Measurements from ENCODE around the gene NUB1.

The NUB1 gene

DNA sequence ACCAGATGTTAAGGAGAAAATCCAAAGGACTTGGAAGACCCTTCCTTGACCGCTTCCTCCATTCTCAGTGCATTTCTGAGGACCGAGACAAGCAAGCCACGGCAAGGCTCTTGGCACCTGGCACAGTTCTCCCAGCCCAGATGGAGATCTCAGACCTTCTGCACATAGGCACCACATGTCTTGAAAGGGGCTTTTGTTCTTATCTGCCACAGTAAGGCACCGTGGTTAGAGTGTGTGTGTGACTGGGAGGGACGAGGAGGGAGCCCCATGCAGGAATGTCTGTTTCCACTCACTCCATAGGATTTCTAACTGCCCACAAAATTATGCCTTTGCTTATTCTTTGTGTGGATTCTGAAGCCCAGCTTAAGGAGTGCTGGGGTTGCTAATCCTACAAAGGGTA is 78.5 kb downstream of the NUB1 start:
- H3K9me3 ChIP-seq (ENCODE audit: control insufficient read depth, low read length), result no peaks in the 10 kb centered on the region
- H3K4me3 ChIP-seq (ENCODE audit: insufficient read depth, low read depth, low read length), result no peak overlapping the region

GRCh38 chr7:151422212-151422611 is 80.6 kb downstream of the NUB1 start:
- H3K27ac ChIP-seq (ENCODE audit: insufficient read depth, low read depth, low read length, poor library complexity, severe bottlenecking), result no peak overlapping the region
- WGBS, 2 experiments, result 93 to 97% methylated on average over 5 of the region's 5 CpGs
- no peaks in the 10 kb centered on the region for H3K27me3 ChIP-seq (ENCODE audit: control insufficient read depth, insufficient read depth, low read length, poor library complexity, severe bottlenecking)

More for the DNA sequence above, 78.5 kb downstream of the NUB1 start:
- no peak overlapping the region for H3K27ac ChIP-seq (ENCODE audit: insufficient read depth, low read depth, low read length, poor library complexity, severe bottlenecking)
- H3K4me1 ChIP-seq (ENCODE audit: control insufficient read depth, insufficient read depth, low read length), result no peaks in the 10 kb centered on the region
- H3K36me3 ChIP-seq (ENCODE audit: control insufficient read depth, insufficient read depth, low read length), result no peaks in the 10 kb centered on the region
- WGBS, 2 experiments, result 91 to 96% methylated on average over 5 of the region's 5 CpGs
- H3K27me3 ChIP-seq (ENCODE audit: control insufficient read depth, insufficient read depth, low read length, poor library complexity, severe bottlenecking), result peaks cover 10% of the 10 kb centered on the region

DNA sequence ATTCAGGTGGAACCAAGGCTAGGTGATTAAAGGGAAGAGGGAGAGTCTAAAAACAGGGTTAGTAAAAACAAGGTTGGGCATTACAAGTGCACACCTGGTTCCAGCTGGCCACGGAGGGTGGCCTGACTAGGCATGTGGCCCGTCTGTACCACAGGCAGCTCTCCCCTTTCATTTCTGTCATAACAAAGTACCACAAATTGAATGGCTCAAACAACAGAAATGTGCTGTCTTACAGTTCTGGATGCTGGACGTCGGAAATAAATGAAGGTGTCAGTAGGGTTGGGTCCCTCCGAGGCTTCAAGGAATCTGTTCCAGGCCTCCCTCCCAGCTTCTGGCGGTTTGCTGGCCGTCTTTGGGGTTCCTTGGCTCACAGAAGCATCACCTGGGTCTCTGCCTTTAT is 81.6 kb downstream of the NUB1 start:
- Histone ChIP-seq H3K27ac (ENCODE audit: insufficient read depth, low read depth, low read length, poor library complexity, severe bottlenecking) (no peak overlapping the region), H3K4me1 (ENCODE audit: control insufficient read depth, insufficient read depth, low read length) (peaks cover 7% of the 10 kb centered on the region), H3K4me3 (ENCODE audit: insufficient read depth, low read depth, low read length) (no peak overlapping the region), H3K36me3 (ENCODE audit: control insufficient read depth, insufficient read depth, low read length) (no peaks in the 10 kb centered on the region), H3K9me3 (ENCODE audit: control insufficient read depth, low read length) (no peaks in the 10 kb centered on the region), H3K27me3 (ENCODE audit: control insufficient read depth, insufficient read depth, low read length, poor library complexity, severe bottlenecking) (no peaks in the 10 kb centered on the region)
- 92 to 94% methylated on average over 7 of the region's 7 CpGs for WGBS, 2 experiments

More at GRCh38 chr7:151422212-151422611, 80.6 kb downstream of the NUB1 start:
- no peaks in the 10 kb centered on the region for H3K36me3 ChIP-seq (ENCODE audit: control insufficient read depth, insufficient read depth, low read length)
- H3K4me3 ChIP-seq (ENCODE audit: insufficient read depth, low read depth, low read length), result no peak overlapping the region
- no peaks in the 10 kb centered on the region for H3K9me3 ChIP-seq (ENCODE audit: control insufficient read depth, low read length)
- no peaks in the 10 kb centered on the region for H3K4me1 ChIP-seq (ENCODE audit: control insufficient read depth, insufficient read depth, low read length)

DNA sequence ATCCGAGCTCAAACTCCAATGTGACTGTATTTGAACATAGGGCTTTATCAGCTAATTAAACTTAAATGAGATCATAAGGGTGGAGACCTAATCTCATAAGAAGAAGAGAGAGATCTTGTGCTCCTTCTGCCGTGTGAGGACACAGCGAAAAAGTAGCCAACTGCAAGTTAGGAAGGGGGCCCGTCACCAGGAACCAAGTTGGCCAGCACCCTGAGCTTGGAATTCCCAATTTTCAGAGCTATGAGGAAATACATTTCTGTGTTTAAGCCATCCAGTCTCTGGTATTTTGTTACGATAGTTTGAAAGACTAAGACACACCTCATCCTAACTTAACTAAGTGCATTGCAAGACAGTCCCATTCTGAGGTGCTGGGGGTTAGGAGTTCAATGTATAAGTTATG is 82.3 kb downstream of the NUB1 start:
- Histone ChIP-seq H3K36me3 (ENCODE audit: control insufficient read depth, insufficient read depth, low read length) (no peaks in the 10 kb centered on the region), H3K9me3 (ENCODE audit: control insufficient read depth, low read length) (no peaks in the 10 kb centered on the region), H3K4me1 (ENCODE audit: control insufficient read depth, insufficient read depth, low read length) (peaks cover 14% of the 10 kb centered on the region), H3K4me3 (ENCODE audit: insufficient read depth, low read depth, low read length) (no peak overlapping the region), H3K27ac (ENCODE audit: insufficient read depth, low read depth, low read length, poor library complexity, severe bottlenecking) (no peak overlapping the region), H3K27me3 (ENCODE audit: control insufficient read depth, insufficient read depth, low read length, poor library complexity, severe bottlenecking) (no peaks in the 10 kb centered on the region)
- WGBS, 2 experiments, result 96 to 98% methylated on average over 5 of the region's 5 CpGs

- WGBS, 2 experiments, result 86 to 92% methylated on average over 5 of the region's 5 CpGs
- Histone ChIP-seq H3K9me3 (ENCODE audit: control insufficient read depth, low read length) (no peaks in the 10 kb centered on the region), H3K4me3 (ENCODE audit: insufficient read depth, low read depth, low read length) (no peak overlapping the region), H3K36me3 (ENCODE audit: control insufficient read depth, insufficient read depth, low read length) (no peaks in the 10 kb centered on the region), H3K27ac (ENCODE audit: insufficient read depth, low read depth, low read length, poor library complexity, severe bottlenecking) (no peak overlapping the region), H3K27me3 (ENCODE audit: control insufficient read depth, insufficient read depth, low read length, poor library complexity, severe bottlenecking) (no peaks in the 10 kb centered on the region), H3K4me1 (ENCODE audit: control insufficient read depth, insufficient read depth, low read length) (peaks cover 22% of the 10 kb centered on the region)
Observed at GRCh38 chr7:151424799-151425198, 83.2 kb downstream of the NUB1 start.

- Histone ChIP-seq H3K4me3 (ENCODE audit: insufficient read depth, low read depth, low read length) (no peak overlapping the region), H3K27me3 (ENCODE audit: control insufficient read depth, insufficient read depth, low read length, poor library complexity, severe bottlenecking) (no peaks in the 10 kb centered on the region), H3K9me3 (ENCODE audit: control insufficient read depth, low read length) (no peaks in the 10 kb centered on the region), H3K4me1 (ENCODE audit: control insufficient read depth, insufficient read depth, low read length) (peaks cover 24% of the 10 kb centered on the region), H3K27ac (ENCODE audit: insufficient read depth, low read depth, low read length, poor library complexity, severe bottlenecking) (no peak overlapping the region), H3K36me3 (ENCODE audit: control insufficient read depth, insufficient read depth, low read length) (no peaks in the 10 kb centered on the region)
- WGBS, 2 experiments, result 74 to 80% methylated on average over 7 of the region's 7 CpGs
Observed at GRCh38 chr7:151425670-151426440, 84.2 kb downstream of the NUB1 start.

DNA sequence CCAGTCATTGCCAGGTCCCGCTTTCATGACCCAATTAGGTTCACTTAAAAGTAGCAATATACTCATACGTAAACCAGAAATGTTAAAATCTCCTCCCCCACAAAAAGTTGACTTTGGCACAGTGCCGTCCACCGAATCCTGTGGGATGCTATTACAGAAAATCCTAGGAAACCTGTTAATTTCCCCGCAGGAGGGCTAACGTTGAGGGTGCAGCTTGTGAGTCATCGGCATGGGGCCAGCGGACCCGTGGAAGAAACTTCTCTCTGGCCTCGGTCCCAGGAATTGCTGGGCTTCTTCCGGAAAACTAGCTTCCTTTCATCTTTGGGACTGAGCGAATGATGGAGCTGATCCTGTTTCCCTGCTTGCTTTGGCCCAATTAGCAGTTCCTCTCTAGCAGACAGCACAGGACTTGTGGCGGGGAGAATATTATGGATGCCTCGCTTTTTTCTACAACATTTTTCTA is 84.9 kb downstream of the NUB1 start:
- no peaks in the 10 kb centered on the region for H3K27me3 ChIP-seq (ENCODE audit: control insufficient read depth, insufficient read depth, low read length, poor library complexity, severe bottlenecking)
- no peaks in the 10 kb centered on the region for H3K9me3 ChIP-seq (ENCODE audit: control insufficient read depth, low read length)
- H3K27ac ChIP-seq (ENCODE audit: insufficient read depth, low read depth, low read length, poor library complexity, severe bottlenecking), result no peak overlapping the region
- H3K36me3 ChIP-seq (ENCODE audit: control insufficient read depth, insufficient read depth, low read length), result no peaks in the 10 kb centered on the region
- H3K4me1 ChIP-seq (ENCODE audit: control insufficient read depth, insufficient read depth, low read length), result peaks cover 24% of the 10 kb centered on the region
- WGBS, 2 experiments, result 86 to 89% methylated on average over 14 of the region's 14 CpGs
- H3K4me3 ChIP-seq (ENCODE audit: insufficient read depth, low read depth, low read length), result no peak overlapping the region

- Histone ChIP-seq H3K4me1 (ENCODE audit: control insufficient read depth, insufficient read depth, low read length) (peaks cover 24% of the 10 kb centered on the region), H3K4me3 (ENCODE audit: insufficient read depth, low read depth, low read length) (no peak overlapping the region)
- WGBS, 2 experiments, result 93 to 95% methylated on average over 23 of the region's 23 CpGs
Observed at GRCh38 chr7:151426904-151427704, 85.5 kb downstream of the NUB1 start.

DNA sequence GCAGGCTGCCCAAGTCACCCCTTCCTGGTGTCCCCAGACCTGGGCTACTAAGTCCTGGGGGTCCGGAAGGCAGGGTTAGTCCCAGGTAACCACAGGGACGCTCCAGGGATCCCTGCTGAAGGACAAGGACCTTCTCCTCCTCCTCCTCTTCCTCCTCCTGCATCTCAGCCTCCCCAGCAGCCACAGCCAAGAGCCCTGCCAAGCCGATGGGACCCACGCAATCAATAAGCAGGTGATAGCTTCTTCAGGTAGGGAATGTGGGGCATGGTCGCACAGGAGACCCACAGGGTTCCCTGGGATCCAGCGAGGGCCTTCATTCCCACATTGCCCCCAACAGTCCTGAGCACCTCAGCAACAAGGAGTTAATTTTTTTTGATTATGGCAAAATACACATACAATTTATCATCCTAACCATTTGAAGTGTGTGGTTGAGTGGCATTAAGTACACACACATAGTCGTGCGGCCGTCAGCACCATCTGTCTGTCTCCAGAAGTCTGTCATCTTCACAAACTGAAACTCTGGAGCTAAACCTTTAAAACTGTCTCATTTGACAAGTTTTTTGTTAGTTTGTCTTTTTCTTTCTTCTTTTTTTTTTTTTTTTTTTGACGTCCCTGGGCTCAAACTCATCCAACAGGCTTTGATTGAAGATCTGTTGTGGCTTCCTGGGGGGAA is 86.2 kb downstream of the NUB1 start:
- Histone ChIP-seq H3K9me3 (ENCODE audit: control insufficient read depth, low read length) (no peaks in the 10 kb centered on the region), H3K4me1 (ENCODE audit: control insufficient read depth, insufficient read depth, low read length) (peaks cover 24% of the 10 kb centered on the region), H3K4me3 (ENCODE audit: insufficient read depth, low read depth, low read length) (no peak overlapping the region), H3K27me3 (ENCODE audit: control insufficient read depth, insufficient read depth, low read length, poor library complexity, severe bottlenecking) (no peaks in the 10 kb centered on the region), H3K27ac (ENCODE audit: insufficient read depth, low read depth, low read length, poor library complexity, severe bottlenecking) (peak overlapping the region; percentile 87), H3K36me3 (ENCODE audit: control insufficient read depth, insufficient read depth, low read length) (no peaks in the 10 kb centered on the region)
- 80 to 86% methylated on average over 10 of the region's 10 CpGs for WGBS, 2 experiments

More at GRCh38 chr7:151426904-151427704, 85.5 kb downstream of the NUB1 start:
- Histone ChIP-seq H3K27me3 (ENCODE audit: control insufficient read depth, insufficient read depth, low read length, poor library complexity, severe bottlenecking) (no peaks in the 10 kb centered on the region), H3K36me3 (ENCODE audit: control insufficient read depth, insufficient read depth, low read length) (no peaks in the 10 kb centered on the region), H3K9me3 (ENCODE audit: control insufficient read depth, low read length) (no peaks in the 10 kb centered on the region), H3K27ac (ENCODE audit: insufficient read depth, low read depth, low read length, poor library complexity, severe bottlenecking) (no peak overlapping the region)
